CD4-positive, alpha-beta T cell (primary cell): Measurements from ENCODE around the gene SPIN2A. TPM values are rescaled to one million over a fixed set of nuclear protein-coding genes. Genes with fewer than 3 reads are reported as not detected.

Experiments
- total RNA-seq, 174 experiments: library from RNA in 2 of 174; stranded (reverse) in 2 of 174; gene quantifications; one replicate each; pipeline ENCODE4 v1.2.3 and lab custom pipeline; 2021 to 2026

SPIN2A gene
- total RNA-seq, 2 experiments from 2014 or later, result 0.49 to 1.1 TPM

Other genes with a start within 250 kb of the SPIN2A start
- gene SPIN3, start 141.9 kb downstream of the SPIN2A start, total RNA-seq, result 1 to 10 TPM; 6.8 to 8.8 TPM
- 1 to 10 TPM; 7.9 to 8.7 TPM for gene SPIN2B, start 15.8 kb downstream of the SPIN2A start, total RNA-seq
- 1 to 10 TPM; 5.1 to 7.4 TPM for gene FAAH2, start 149.3 kb upstream of the SPIN2A start, total RNA-seq